ENCODE data around the gene MMP25.

Gene MMP25

DNA sequence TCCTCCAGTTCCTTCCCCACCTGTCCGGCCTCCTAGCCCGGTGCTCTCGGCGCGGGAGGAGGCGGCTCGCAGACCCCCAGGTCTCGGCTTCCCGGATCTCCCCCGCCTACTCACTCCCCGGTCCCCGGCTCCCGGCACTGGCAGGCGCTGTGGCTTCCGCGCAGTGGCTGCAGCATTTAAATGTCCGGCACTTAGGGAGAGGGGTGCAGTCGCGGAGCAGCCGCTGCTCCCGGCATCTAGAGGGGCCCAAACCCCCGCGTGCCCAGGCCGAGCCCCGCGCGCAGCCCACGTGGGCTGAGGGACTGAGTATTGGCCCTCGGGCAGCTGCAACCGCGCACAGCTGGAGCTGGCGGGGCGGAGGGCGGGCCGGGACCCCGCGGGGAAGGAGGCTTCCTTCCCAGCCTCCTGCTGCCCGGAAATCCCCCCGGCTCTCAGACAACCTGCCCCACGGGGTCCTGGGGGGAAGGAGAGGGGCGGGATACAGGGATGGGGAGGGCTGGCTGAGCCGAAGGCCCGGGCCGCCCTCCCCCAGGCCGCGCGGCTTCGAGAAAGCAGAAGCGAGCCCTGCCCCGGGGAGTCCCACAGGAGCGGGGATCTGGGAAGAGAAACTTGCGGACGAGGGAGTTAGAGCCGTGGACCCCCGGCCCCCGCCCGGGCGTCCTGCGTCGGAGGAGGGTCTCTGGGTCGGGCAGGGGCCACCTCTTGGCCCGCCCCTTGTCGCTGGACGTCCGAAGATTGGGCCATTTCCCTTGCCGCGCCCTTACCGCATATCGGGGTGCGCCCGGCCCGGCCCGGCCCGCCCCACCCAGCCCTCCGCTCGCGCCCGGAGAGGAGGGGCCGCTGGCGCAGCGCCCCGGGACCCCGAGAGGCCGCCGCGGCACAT lies at the start of gene MMP25:
TSS of gene MMP25 (plus strand) at position 804 of the 883 bp plus-strand sequence. CDS start 357 bp downstream, outside the sequence.
- no peak for FAIRE-seq

DNA sequence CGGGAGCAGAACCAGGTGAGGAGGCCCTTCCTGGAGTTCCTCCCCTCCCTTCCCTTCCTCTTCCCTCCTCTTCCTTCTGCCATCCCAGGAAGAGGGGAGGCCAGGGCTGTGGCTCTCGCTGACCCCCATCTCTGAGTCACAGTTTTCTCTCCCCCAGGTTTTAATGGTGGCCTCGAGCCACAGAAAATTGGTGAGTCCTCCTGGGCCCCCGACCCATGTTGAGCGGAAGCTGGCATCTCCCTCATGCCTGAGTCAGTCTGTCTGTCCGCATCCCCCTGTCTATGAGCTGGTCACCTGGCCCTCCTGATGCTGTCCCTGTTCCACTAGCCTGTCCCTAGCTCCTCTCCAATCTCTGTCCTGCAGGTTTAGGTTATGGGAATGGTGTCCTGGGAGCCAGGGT lies 46.4 kb upstream of the MMP25 start:
- FAIRE-seq, result no peak

DNA sequence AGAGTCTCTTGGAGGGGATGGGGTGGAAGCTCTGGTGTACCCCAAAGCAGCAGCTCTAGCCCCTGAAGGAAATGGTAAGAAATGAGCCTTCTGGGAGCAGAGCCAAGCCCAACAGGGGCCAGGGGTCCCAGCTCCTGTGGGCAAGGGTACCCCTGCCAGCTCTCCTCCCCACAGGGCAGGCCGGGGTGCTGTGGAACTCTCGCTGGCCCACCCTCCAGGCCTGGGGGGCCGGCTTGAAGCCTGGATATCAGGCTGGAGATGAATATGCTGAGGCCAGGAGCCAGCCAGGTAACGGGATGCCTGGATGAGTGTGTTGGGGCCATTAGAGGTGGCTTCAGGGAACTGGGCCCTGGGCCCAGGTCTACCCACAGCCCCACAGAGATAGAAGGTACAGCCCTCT lies 45.8 kb upstream of the MMP25 start:
- no peak for FAIRE-seq

DNA sequence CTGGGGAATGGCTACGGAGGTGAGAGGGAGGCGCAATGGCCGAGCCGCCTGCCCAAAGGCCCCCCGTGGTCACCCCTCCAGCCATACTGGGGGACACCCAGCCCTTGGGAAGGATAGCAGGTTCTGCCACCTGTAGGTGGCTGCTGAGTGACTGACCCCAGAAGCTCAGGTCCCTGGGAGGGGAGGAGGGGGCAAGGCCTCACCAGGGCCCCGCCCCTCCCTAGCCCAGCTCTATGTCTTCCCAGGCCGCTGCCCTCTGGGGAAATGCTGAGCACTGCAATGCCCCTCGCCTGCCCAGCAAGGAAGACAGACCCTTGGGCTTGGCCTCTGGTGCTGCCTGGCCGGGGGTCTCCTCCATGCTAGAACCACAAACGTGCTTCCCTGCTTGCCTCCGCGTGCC lies 45.0 kb upstream of the MMP25 start:
- no peak for FAIRE-seq

- FAIRE-seq, result peak; percentile 86
Measured at GRCh38 chr16:3003582-3004270, 42.6 kb upstream of the MMP25 start.

DNA sequence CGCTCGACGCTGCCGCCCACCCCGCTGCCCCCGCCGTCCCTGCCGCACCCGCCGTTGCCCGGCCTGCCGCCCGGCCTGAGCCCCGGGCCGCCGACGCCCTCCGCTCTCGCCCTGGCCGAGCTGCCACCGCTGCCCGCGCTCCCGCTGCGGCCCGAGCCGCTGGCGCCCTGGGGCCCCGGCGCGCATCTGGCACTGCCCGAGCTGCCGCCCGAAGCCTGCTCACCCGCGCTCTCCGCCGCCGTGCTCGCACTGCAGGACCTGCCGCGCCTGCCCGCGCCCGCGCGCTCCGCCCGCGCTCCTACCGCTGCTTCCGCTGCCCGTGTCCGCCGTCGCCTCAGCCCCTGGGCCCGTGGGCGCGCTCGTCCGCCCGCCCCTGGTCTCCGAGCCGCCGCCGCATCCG lies 42.0 kb upstream of the MMP25 start:
- FAIRE-seq, result no peak

DNA sequence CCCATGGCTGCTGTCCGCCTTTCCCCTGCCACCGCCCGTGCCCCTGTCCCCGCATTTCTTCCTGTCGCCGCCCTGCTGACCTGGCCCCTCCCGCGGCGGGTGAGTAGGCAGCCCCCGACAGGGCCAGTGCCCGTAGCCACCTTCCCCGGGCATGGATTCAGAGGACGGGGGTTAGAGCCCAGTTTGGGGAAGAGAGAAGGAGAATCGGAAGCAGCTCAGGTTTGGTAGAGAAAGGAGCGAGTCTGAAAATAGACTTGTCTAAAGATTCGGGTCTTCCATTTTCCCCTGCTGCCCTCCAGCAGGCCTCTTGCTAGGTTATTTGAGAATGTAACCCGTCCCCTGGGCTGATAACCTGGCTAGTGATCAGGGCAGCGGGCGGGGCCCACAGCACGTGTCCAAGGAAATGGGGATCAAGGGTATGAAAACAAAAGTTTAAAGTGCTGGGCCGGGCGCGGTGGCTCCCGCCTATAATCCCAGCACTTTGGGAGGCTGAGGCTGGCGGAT lies 41.5 kb upstream of the MMP25 start:
- no peak for FAIRE-seq

GRCh38 chr16:3007059-3007956 lies 39.1 kb upstream of the MMP25 start:
- FAIRE-seq, result no peak

GRCh38 chr16:3007957-3008689 lies 38.2 kb upstream of the MMP25 start:
- no peak for FAIRE-seq

- FAIRE-seq, result no peak
Measured at GRCh38 chr16:3008690-3009037, 37.7 kb upstream of the MMP25 start.

- FAIRE-seq, result no peak
Measured at GRCh38 chr16:3009568-3010390, 36.6 kb upstream of the MMP25 start.

DNA sequence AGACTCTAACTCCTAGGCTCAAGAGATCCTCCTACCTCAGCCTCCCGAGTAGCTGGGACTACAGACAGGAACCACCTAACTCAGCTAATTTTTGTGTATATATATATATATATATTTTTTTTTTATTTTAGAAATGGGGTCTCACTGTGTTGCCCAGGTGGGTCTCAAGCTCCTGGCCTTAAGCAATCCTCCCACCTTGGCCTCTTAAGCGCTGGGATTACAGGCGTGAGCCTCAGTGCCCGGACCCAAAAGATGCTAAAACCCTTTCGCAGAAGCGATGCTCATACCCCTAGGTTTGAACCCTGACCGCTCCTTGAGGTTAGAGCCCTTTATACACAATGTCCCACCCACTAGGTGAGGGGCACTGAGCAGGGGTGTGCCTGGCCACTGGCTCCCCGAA lies 35.9 kb upstream of the MMP25 start:
- no peak for FAIRE-seq

- no peak for FAIRE-seq
Measured at GRCh38 chr16:3012246-3012645, 34.1 kb upstream of the MMP25 start.

GRCh38 chr16:3012828-3013420 lies 33.4 kb upstream of the MMP25 start, which contains the start of gene CLDN9:
CLDN9 (plus strand) TSS chr16:3012923; CDS start chr16:3013363, 440 bp downstream.
- no peak for FAIRE-seq

DNA sequence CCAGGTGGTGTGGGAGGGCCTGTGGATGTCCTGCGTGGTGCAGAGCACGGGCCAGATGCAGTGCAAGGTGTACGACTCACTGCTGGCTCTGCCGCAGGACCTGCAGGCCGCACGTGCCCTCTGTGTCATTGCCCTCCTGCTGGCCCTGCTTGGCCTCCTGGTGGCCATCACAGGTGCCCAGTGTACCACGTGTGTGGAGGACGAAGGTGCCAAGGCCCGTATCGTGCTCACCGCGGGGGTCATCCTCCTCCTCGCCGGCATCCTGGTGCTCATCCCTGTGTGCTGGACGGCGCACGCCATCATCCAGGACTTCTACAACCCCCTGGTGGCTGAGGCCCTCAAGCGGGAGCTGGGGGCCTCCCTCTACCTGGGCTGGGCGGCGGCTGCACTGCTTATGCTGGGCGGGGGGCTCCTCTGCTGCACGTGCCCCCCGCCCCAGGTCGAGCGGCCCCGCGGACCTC lies 32.8 kb upstream of the MMP25 start:
- FAIRE-seq, result no peak

GRCh38 chr16:3013998-3014690 lies 32.2 kb upstream of the MMP25 start:
- FAIRE-seq, result no peak

DNA sequence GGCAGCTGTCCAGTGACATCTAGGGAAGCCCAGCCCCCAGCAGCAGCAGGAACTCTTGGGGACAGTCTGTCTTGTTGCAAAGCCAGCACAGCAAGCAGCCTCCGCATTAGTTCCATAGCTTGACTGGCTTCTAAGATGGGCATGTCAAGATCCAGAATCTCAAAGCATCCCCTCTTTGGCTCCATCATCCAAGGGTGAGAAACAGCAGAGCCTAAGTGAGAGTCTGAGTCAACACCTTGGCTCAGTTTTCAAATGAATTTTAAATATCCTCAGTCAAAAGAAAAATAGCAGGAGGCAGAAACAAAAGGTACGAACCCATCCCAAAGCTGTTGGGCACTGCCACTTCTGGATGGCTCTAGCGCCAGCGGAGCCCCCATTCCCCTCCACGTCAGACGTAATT lies 31.4 kb upstream of the MMP25 start:
- FAIRE-seq, result no peak

DNA sequence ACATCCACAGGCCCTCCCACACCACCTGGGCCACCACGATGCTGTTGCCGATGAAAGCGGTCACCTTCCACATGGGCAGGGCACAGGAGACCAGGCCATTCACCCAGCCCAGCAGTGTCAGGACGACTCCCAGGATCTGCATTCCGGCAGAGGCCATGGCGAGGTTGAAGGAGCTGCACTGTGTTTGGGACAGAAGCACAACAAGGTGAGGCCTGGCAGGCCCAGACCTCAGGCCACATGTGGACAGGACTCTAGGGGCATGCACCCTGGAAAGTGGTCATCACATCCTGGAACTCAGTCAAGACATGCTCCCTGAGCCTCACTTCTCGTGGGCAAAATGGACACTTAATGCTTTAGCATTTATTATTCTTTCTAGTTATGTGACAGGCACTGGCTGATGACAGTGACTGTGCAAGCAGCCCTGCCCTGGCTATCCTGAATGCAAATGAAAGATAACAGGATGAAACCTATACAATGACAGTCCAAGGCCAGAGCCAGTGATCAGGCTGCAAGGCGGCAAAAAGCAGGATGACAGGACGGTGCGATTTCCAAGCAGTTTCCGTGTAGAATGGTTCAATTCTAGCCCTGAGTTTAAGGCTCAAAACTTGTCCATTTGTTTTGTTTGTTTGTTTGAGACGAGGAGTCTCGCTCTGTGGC lies 30.4 kb upstream of the MMP25 start:
- no peak for FAIRE-seq

DNA sequence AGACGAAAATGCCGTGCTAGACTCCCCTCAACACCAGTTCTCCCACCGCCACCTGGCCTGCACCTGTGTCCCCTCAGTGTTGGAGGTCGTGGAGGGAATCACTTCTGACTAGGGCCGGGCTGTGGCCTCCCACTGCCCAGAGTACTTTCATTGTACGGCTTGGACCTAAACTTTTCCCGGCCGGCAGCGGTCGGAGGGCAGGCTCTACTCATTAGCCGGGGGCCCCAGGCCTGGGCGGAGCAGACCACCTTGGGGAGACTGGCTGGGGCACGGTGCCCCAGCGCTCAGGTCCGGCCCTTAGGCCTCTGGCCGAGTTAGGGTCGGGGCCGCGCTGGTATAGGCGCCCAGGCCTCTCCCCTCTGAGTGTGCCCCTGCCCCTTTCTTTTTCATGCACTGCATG lies 29.0 kb upstream of the MMP25 start:
- no peak for FAIRE-seq
